GM18907 (cell line): ENCODE results near the gene KRT8.
A peak's percentile ranks its signal among the peaks of the same experiment; 100 is the strongest.
"Not testable (repeated sequence)": the region's sequence is repeated elsewhere in the genome, so short reads cannot be mapped to it uniquely, and the experiment has no call there.

Experiments used
- ATAC-seq: cut with Tn5 transposase; IDR thresholded peaks from one replicate; pipeline ENCODE4 v1.9.1; 2021; ENCODE audit warnings: mild to moderate bottlenecking, moderate library complexity; ENCODE audit not compliant: unreplicated experiment

Gene KRT8

GRCh38 chr12:52876372-52876771, 28.5 kb downstream of the KRT8 start:
- no peak for ATAC-seq

GRCh38 chr12:52874573-52875435, 30.1 kb downstream of the KRT8 start:
- ATAC-seq = no peak

GRCh38 chr12:52873832-52874572, 30.9 kb downstream of the KRT8 start:
- no peak for ATAC-seq

- no peak for ATAC-seq
Measured at GRCh38 chr12:52873513-52873831, 31.4 kb downstream of the KRT8 start.

DNA sequence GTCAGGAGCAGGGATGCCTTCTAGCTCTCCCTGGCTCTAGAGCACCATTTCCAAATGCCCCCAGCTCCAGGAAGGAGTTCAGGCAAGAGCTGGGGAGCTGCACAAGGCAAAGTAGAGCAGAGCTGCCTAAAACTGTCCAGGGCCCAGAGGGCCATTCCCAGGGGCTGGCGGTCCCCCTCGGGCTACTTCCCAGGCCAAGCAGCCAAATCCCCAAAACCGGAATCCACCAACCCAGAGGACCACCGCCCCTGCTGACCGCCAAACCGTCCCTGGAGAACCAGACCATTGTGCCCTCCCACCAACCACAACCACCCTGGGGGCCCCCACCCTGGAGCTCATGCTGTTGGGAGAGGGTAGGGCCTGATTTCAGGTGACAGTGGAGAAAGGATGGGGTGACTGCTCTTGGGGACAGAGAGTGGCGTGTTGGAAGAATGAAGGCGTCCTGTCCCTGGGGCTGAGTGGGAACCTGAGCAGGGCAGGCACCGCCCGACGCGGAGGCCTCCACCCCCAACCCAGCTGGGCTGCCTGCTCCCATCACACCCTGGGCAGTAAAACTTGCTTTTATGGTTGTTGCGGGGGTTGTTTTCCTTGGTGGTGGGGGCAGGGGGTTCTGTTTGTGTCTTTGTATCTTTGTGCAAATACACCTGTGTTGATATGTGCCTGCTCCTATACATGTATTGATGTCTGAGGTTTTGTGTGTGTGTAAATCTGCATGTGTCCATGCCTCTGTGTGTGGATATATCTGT, 32.1 kb downstream of the KRT8 start:
- no peak for ATAC-seq

DNA sequence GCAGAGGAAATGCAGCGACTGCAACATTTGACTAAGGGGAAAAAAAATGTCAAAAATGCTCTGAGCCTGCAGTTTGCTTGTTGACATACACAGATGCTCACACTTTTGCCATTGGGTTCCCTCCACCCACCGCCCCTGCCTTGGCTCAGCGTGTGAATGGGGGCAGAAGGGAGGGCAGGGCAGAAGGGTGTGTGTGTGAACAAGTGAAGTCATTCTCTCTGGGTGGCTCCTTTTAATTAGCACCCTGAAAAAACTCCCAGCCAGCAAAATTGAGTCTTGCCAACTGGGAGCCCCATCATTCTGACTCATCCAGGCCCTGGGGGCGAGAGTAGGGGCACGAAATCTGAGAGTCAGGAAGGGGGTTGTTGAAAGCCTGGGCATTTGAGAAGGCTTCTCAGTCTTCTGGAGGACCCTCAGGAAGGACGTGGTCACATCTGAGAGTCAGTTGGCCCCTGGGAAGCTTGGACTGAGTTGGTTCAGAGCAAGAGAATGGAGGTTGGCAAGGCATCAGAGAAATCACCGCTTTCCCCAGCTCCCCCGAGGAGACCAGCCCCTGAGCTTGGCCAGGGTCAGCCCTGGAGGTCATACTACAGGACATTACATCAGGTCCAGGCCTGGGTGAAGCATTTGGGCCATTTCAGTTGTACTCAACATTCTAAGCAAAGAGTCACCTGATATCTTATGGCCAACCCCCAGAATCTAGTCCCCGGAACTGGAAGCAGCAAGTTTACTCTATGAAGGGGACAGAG, 33.4 kb downstream of the KRT8 start:
- ATAC-seq = no peak

- ATAC-seq = peak; percentile 57
Measured at GRCh38 chr12:52870361-52871290, 34.2 kb downstream of the KRT8 start.

- ATAC-seq = no peak
Measured at GRCh38 chr12:52867642-52868041, 37.2 kb downstream of the KRT8 start.

DNA sequence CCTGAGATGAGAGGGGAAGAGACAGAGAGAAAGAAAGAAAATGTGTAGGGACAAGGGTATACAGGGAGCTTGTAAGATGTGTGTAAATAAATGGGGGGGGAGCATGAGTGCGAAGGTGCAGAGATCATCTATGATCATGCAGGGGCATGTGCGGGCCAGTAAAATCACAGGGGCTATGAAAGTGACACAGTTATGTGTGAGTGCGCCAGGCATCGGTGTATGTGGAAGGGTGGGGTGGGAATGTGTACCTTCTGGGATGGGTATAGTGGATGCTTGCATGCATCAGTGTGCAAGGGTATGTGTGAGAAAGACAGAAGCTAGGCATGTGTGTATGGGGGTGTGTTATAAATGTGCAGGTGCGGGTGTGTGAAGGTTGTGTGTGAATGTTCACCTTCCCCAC, 37.7 kb downstream of the KRT8 start:
- ATAC-seq = no peak

- no peak for ATAC-seq
Measured at GRCh38 chr12:52865090-52865944, 39.6 kb downstream of the KRT8 start.

- no peak for ATAC-seq
Measured at GRCh38 chr12:52862023-52862422, 42.9 kb downstream of the KRT8 start.

DNA sequence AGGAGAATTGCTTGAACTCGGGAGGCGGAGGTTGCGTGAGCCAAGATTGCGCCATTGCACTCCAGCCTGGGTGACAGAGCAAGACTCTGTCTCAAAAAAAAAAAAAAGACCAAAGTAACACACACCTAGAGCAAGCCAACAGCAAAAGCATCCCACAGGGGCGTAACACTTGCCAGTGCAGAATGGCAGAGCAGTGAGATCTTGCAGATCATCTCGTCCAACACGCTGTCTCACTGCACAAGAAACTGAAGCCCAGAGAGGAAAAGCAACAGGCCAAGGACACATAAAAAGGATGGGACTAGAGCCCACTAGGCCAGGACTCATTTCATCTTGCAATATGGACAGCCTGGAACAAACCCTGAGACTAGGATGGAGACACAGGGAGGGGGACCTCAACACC, 43.4 kb downstream of the KRT8 start:
- ATAC-seq = no peak

GRCh38 chr12:52860102-52860823, 44.6 kb downstream of the KRT8 start:
- no peak for ATAC-seq

GRCh38 chr12:52857500-52857899, 47.4 kb downstream of the KRT8 start:
- ATAC-seq = no peak

DNA sequence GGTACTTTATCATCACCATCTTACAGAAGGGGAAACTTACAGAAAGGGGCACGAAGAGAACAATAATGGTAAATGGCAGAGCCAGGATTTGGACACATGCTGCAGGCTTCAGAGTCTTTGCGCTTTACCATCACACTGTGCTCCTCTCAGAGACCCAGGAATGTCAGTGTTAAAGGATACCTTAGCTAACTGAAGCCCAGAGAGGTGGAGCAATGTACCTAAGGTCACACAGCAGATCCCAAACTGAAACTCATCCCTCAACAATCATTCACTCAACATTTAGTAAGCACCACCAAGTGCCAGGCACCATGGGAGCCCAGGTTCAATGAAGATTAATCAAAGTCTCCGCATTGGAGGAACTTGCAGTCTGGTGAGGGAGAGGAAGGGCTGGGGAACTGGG, 48.1 kb downstream of the KRT8 start:
- ATAC-seq = no peak

GRCh38 chr12:52856077-52856476, 48.8 kb downstream of the KRT8 start:
- ATAC-seq = not testable (repeated sequence)

- no peak for ATAC-seq
Measured at GRCh38 chr12:52851787-52852186, 53.1 kb downstream of the KRT8 start.

GRCh38 chr12:52850681-52851080, 54.2 kb downstream of the KRT8 start:
- no peak for ATAC-seq
